WTC11 (cell line): ENCODE results near the gene IRF3. TPM values are rescaled to one million over a fixed set of nuclear protein-coding genes. Genes with fewer than 3 reads are reported as not detected.

ENCODE experiments used
- ATAC-seq: fragments of 200-7000 bp; cut with Tn5 transposase; 2 replicates; pipeline ENCODE4 v1.10.0; 2021; ENCODE audit warnings: mild to moderate bottlenecking, moderate library complexity
- CTCF ChIA-PET: fragments of 300-600 bp; sonication (Branson Sonifier 250); formaldehyde crosslinking; loops from one replicate; lab custom pipeline; 2021; ENCODE audit warnings: antibody characterized with exemption; lab: Charles Lee
- POLR2A ChIA-PET: fragments of 350-600 bp; sonication (Branson Sonifier 250); formaldehyde crosslinking; loops from one replicate; lab custom pipeline; 2021; ENCODE audit warnings: antibody characterized with exemption; lab: Charles Lee
- DNase-seq: peaks from one replicate; pipeline ENCODE4 v3.0.0; 2021; ENCODE audit warnings: low spot score
- H3K27ac Mint-ChIP-seq: 2 replicates; pipeline ENCODE4 v1.8.0; 2021; ENCODE audit warnings: mixed read lengths
- H3K27me3 Mint-ChIP-seq: 2 replicates; pipeline ENCODE4 v1.8.0; 2021; ENCODE audit warnings: low read depth, mild to moderate bottlenecking, moderate library complexity, mixed read lengths
- H3K36me3 Mint-ChIP-seq: 2 replicates; pipeline ENCODE4 v1.8.0; 2021; ENCODE audit warnings: mixed read lengths
- H3K4me1 Mint-ChIP-seq: 2 replicates; pipeline ENCODE4 v1.8.0; 2022; ENCODE audit warnings: mixed read lengths
- H3K4me3 Mint-ChIP-seq: 2 replicates; pipeline ENCODE4 v1.8.0; 2021; ENCODE audit warnings: mild to moderate bottlenecking, moderate library complexity, mixed read lengths
- H3K9me3 Mint-ChIP-seq: 2 replicates; pipeline ENCODE4 v1.8.0; 2021; ENCODE audit warnings: mixed read lengths
- ATF1 ChIP-seq: sonication (generic); formaldehyde crosslinking; IDR thresholded peaks from 2 replicates; pipeline ENCODE4 v1.8.1; 2023; ENCODE audit warnings: mild to moderate bottlenecking, moderate library complexity, missing genetic modification reagents
- CDX4 ChIP-seq: fragments of 250-450 bp; sonication (Bioruptor Pico); IDR thresholded peaks from 2 replicates; pipeline ENCODE4 v1.9.0; 2021; ENCODE audit warnings: moderate library complexity, mild to moderate bottlenecking, inconsistent platforms, borderline replicate concordance
- EMX1 ChIP-seq: fragments of 250-450 bp; sonication (Bioruptor Pico); IDR thresholded peaks from 2 replicates; pipeline ENCODE4 v1.8.0; 2021; ENCODE audit warnings: mild to moderate bottlenecking
- GRHL2 ChIP-seq: fragments of 250-450 bp; sonication (Bioruptor Pico); IDR thresholded peaks from 2 replicates; pipeline ENCODE4 v1.8.0; 2022; ENCODE audit warnings: mild to moderate bottlenecking, moderate library complexity; ENCODE audit not compliant: insufficient replicate concordance, severe bottlenecking
- IRF1 ChIP-seq: sonication (generic); formaldehyde crosslinking; IDR thresholded peaks from 2 replicates; pipeline ENCODE4 v1.8.0; 2023; ENCODE audit warnings: missing genetic modification reagents
- MAX ChIP-seq: sonication (generic); formaldehyde crosslinking; IDR thresholded peaks from 2 replicates; pipeline ENCODE4 v1.8.0; 2022; ENCODE audit warnings: mild to moderate bottlenecking, missing genetic modification reagents
- MXD4 ChIP-seq: fragments of 250-450 bp; sonication (Bioruptor Pico); IDR thresholded peaks from 2 replicates; pipeline ENCODE4 v1.8.0; 2021; ENCODE audit warnings: mild to moderate bottlenecking, moderate library complexity, borderline replicate concordance
- SOX15 ChIP-seq: fragments of 250-450 bp; sonication (Bioruptor Pico); IDR thresholded peaks from 2 replicates; pipeline ENCODE4 v1.9.0; 2021; ENCODE audit warnings: mild to moderate bottlenecking
- STAT6 ChIP-seq: sonication (generic); formaldehyde crosslinking; conservative IDR thresholded peaks from 2 replicates; pipeline ENCODE4 v1.8.1; 2023; ENCODE audit warnings: mild to moderate bottlenecking, low read depth, missing genetic modification reagents, moderate library complexity
- TEAD1 ChIP-seq: sonication (generic); formaldehyde crosslinking; IDR thresholded peaks from 2 replicates; pipeline ENCODE4 v1.8.0; 2022; ENCODE audit warnings: mild to moderate bottlenecking, missing genetic modification reagents
- TEAD4 ChIP-seq: sonication (generic); formaldehyde crosslinking; IDR thresholded peaks from 2 replicates; pipeline ENCODE4 v1.8.0; 2022; ENCODE audit warnings: mild to moderate bottlenecking, missing genetic modification reagents
- ZNF416 ChIP-seq: fragments of 250-450 bp; sonication (Bioruptor Pico); IDR thresholded peaks from 2 replicates; pipeline ENCODE4 v1.9.0; 2021; ENCODE audit warnings: mild to moderate bottlenecking, inconsistent platforms
- ZNF671 ChIP-seq: fragments of 250-450 bp; sonication (Bioruptor Pico); IDR thresholded peaks from 2 replicates; pipeline ENCODE4 v1.8.0; 2021; ENCODE audit warnings: mild to moderate bottlenecking
- total RNA-seq: library from RNA; stranded (reverse); gene quantifications from 3 replicates; pipeline ENCODE4 v1.2.3, GENCODE V29; 2021
- TF ChIP-seq, protein P1 (sequence below): sonication (generic); formaldehyde crosslinking; IDR thresholded peaks from 2 replicates; pipeline ENCODE4 v1.8.0; 2023; ENCODE audit warnings: mild to moderate bottlenecking, missing genetic modification reagents
- TF ChIP-seq, protein P2 (sequence below): sonication (generic); formaldehyde crosslinking; IDR thresholded peaks from 2 replicates; pipeline ENCODE4 v1.8.0; 2022; ENCODE audit warnings: mild to moderate bottlenecking, missing genetic modification reagents
- TF ChIP-seq, protein P3 (sequence below): fragments of 250-450 bp; sonication (Bioruptor Pico); IDR thresholded peaks from 2 replicates; pipeline ENCODE4 v1.9.0; 2021; ENCODE audit warnings: mild to moderate bottlenecking, borderline replicate concordance

IRF3 gene
- total RNA-seq, 1 experiment from 2014 or later = 165 TPM

GRCh38 chr19:49696115-49696514 lies 30.5 kb upstream of the IRF3 start (continued):
- no peak for TF ChIP-seq STAT6 (CRISPR knock-in tag)

DNA sequence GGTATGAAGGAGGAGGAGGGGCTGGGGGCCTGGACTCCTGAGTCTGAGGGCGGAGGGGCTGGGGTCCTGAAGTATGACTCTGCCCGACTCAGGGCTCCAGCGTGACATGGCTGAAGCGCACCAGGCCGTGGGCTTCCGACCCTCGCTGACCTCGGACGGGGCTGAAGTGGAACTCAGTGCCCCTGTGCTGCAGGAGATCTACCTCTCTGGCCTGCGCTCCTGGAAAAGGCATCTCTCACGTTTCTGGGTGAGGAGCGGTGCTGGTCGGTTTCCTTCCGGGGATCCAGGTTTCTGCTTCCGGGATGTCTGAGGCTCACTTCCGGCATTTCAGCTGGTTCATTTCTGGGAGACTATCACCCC lies 26.5 kb upstream of the IRF3 start:
- ChIA-PET CTCF (interaction anchor here (1.3 to 2.0 kb wide), 4 partner anchors 8 to 99 kb away, joined by 3 to 12 read pairs (median 6); partner anchors contain the start of gene RRAS), POLR2A (interaction anchor here (1.6 to 5.9 kb wide), 2 partner anchors 16 to 99 kb away, joined by 6 to 38 read pairs; partner anchors contain the start of gene PRMT1)
- peaks cover 3% of the 10 kb centered on the region for H3K9me3 Mint-ChIP-seq
- no peaks in the 10 kb centered on the region for H3K27me3 Mint-ChIP-seq
- H3K36me3 Mint-ChIP-seq = peaks cover 27% of the 10 kb centered on the region
- H3K27ac Mint-ChIP-seq = no peak overlapping the region
- H3K4me1 Mint-ChIP-seq = peaks cover 32% of the 10 kb centered on the region
- DNase-seq (no peak), ATAC-seq (no peak)
- TF ChIP-seq SOX15 (CRISPR knock-in tag) (no peak), MAX (CRISPR knock-in tag) (no peak), EMX1 (CRISPR knock-in tag) (no peak), ZNF671 (CRISPR knock-in tag) (no peak), CDX4 (CRISPR knock-in tag) (no peak)
- TF ChIP-seq, protein P1, sequence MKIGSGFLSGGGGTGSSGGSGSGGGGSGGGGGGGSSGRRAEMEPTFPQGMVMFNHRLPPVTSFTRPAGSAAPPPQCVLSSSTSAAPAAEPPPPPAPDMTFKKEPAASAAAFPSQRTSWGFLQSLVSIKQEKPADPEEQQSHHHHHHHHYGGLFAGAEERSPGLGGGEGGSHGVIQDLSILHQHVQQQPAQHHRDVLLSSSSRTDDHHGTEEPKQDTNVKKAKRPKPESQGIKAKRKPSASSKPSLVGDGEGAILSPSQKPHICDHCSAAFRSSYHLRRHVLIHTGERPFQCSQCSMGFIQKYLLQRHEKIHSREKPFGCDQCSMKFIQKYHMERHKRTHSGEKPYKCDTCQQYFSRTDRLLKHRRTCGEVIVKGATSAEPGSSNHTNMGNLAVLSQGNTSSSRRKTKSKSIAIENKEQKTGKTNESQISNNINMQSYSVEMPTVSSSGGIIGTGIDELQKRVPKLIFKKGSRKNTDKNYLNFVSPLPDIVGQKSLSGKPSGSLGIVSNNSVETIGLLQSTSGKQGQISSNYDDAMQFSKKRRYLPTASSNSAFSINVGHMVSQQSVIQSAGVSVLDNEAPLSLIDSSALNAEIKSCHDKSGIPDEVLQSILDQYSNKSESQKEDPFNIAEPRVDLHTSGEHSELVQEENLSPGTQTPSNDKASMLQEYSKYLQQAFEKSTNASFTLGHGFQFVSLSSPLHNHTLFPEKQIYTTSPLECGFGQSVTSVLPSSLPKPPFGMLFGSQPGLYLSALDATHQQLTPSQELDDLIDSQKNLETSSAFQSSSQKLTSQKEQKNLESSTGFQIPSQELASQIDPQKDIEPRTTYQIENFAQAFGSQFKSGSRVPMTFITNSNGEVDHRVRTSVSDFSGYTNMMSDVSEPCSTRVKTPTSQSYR (CRISPR knock-in tag) = no peak
- peak overlapping the region; percentile 93 for H3K4me3 Mint-ChIP-seq

DNA sequence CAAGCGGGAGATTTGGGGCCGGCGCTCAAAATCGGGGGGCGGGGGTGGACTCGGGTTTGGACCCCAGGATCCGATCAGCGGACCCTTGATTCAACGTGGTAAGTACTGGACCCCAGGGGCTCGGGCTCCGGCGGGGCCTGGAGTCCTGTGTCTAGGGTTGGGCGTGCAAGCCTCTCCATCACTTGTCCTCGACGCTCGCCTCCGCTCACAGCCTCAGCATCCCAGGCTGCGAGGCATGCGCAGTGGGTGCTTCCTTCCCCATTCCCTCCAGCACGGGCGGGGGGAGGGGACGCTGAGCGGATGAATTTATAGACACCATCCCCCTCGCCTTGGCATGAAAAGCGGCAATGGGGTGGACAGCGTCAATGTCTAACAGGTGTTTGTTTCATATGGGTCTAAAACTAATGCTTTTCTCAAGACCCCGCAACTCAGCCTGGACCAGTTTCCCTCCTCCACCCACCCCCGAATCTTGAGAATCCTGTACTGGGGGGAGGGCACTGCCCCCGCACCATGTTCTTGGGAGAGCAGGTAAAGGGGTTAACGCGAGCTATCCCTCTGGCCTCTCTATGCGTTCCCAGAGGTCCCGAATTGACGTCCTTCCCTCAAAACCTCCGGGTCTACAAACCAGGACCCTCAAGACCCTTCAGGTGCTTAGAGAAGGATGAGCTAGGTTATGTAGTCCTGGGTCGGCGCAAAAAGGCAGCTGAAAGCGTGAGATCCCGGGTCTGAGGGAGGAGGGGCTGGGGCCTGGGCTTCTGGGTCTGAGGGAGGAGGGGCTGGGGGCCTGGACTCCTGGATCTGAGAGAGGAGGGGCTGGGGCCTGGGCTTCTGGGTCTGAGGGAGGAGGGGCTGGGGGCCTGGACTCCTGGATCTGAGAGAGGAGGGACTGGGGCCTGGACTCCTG lies 25.8 kb upstream of the IRF3 start:
- H3K27me3 Mint-ChIP-seq = no peaks in the 10 kb centered on the region
- ATAC-seq = peak; percentile 36
- POLR2A ChIA-PET = interaction anchor here (0.5 to 5.9 kb wide), 7 partner anchors 13 to 174 kb away, joined by 3 to 38 read pairs (median 6); partner anchors contain the start of genes PRMT1 and RRAS
- H3K27ac Mint-ChIP-seq = peak overlapping the region; percentile 96
- peak; percentile 77 for DNase-seq
- peaks cover 36% of the 10 kb centered on the region for H3K4me1 Mint-ChIP-seq
- CTCF ChIA-PET = interaction anchor here (1.0 to 3.8 kb wide), 10 partner anchors 11 to 114 kb away, joined by 3 to 19 read pairs (median 8); partner anchors contain the start of genes AP2A1 and RRAS
- peaks cover 26% of the 10 kb centered on the region for H3K36me3 Mint-ChIP-seq
- peaks cover 3% of the 10 kb centered on the region for H3K9me3 Mint-ChIP-seq
- peak overlapping the region; percentile 93 for H3K4me3 Mint-ChIP-seq
- TF ChIP-seq ATF1 (CRISPR knock-in tag) = 0 out of 2 replicates have a peak, but pooled peaks have one; percentile 23
- TF ChIP-seq GRHL2 (CRISPR knock-in tag) = no peak
- TF ChIP-seq, protein P2, sequence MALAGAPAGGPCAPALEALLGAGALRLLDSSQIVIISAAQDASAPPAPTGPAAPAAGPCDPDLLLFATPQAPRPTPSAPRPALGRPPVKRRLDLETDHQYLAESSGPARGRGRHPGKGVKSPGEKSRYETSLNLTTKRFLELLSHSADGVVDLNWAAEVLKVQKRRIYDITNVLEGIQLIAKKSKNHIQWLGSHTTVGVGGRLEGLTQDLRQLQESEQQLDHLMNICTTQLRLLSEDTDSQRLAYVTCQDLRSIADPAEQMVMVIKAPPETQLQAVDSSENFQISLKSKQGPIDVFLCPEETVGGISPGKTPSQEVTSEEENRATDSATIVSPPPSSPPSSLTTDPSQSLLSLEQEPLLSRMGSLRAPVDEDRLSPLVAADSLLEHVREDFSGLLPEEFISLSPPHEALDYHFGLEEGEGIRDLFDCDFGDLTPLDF (CRISPR knock-in tag) = peak; percentile 53; the same call in 1 of the 2 replicates
- no peak for TF ChIP-seq TEAD4 (CRISPR knock-in tag)
- 0 out of 2 replicates have a peak, but pooled peaks have one; percentile 13 for TF ChIP-seq IRF1 (CRISPR knock-in tag)
- peak; percentile 69; the same call in 1 of the 2 replicates for TF ChIP-seq MAX (CRISPR knock-in tag)
- no peak; the same call in 1 of the 2 replicates for TF ChIP-seq EMX1 (CRISPR knock-in tag)
- TF ChIP-seq ZNF416 (CRISPR knock-in tag) = no peak
- TF ChIP-seq, protein P3, sequence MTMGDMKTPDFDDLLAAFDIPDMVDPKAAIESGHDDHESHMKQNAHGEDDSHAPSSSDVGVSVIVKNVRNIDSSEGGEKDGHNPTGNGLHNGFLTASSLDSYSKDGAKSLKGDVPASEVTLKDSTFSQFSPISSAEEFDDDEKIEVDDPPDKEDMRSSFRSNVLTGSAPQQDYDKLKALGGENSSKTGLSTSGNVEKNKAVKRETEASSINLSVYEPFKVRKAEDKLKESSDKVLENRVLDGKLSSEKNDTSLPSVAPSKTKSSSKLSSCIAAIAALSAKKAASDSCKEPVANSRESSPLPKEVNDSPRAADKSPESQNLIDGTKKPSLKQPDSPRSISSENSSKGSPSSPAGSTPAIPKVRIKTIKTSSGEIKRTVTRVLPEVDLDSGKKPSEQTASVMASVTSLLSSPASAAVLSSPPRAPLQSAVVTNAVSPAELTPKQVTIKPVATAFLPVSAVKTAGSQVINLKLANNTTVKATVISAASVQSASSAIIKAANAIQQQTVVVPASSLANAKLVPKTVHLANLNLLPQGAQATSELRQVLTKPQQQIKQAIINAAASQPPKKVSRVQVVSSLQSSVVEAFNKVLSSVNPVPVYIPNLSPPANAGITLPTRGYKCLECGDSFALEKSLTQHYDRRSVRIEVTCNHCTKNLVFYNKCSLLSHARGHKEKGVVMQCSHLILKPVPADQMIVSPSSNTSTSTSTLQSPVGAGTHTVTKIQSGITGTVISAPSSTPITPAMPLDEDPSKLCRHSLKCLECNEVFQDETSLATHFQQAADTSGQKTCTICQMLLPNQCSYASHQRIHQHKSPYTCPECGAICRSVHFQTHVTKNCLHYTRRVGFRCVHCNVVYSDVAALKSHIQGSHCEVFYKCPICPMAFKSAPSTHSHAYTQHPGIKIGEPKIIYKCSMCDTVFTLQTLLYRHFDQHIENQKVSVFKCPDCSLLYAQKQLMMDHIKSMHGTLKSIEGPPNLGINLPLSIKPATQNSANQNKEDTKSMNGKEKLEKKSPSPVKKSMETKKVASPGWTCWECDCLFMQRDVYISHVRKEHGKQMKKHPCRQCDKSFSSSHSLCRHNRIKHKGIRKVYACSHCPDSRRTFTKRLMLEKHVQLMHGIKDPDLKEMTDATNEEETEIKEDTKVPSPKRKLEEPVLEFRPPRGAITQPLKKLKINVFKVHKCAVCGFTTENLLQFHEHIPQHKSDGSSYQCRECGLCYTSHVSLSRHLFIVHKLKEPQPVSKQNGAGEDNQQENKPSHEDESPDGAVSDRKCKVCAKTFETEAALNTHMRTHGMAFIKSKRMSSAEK = 0 out of 2 replicates have a peak, but pooled peaks have one; percentile 77
- TF ChIP-seq MXD4 (CRISPR knock-in tag) = no peak
- TF ChIP-seq TEAD1 = no peak
